Keratinocyte (primary cell): ENCODE results near the gene STKLD1.

ENCODE experiments used
- EZH2 ChIP-seq: IDR thresholded peaks from one replicate; pipeline ENCODE4 v1.6.1; 2012; ENCODE audit warnings: inconsistent platforms, mild to moderate bottlenecking, low read length, moderate library complexity
- TF ChIP-seq, protein P1 (sequence below), 3 experiments: IDR thresholded peaks in 1 of 3; conservative IDR thresholded peaks in 1 of 3; optimal IDR thresholded peaks in 1 of 3; 2 replicates in 2 of 3; 3 replicates in 1 of 3; pipeline versions ENCODE3 to v1.5.1; 2011; ENCODE audit warnings: low read length in 3 of 3, mild to moderate bottlenecking in 3 of 3, moderate library complexity in 2 of 3, control low read depth in 1 of 3, inconsistent platforms in 1 of 3; ENCODE audit not compliant: insufficient read depth in 2 of 3; ENCODE audit errors: extremely low read depth in 1 of 3

DNA sequence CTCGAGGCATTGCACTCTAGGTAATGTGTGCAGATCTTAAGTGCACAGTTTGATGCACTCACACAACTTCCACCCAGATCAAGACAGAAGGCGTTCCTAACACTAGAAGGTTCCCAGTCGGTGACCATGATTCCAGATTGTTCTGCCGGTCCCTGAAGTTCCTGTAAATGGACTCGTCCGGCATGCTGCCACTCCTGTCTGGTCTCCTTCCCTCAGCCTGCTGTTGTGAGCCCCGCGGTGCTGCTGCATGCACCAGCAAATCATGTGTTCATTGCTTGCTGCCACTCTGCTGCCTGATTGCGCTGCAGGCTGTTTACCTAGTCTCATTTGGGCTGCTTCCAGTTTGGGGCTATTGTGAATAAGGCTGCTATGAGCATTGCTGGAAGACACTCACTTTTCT is 11.5 kb downstream of the STKLD1 start:
- TF ChIP-seq, protein P1, sequence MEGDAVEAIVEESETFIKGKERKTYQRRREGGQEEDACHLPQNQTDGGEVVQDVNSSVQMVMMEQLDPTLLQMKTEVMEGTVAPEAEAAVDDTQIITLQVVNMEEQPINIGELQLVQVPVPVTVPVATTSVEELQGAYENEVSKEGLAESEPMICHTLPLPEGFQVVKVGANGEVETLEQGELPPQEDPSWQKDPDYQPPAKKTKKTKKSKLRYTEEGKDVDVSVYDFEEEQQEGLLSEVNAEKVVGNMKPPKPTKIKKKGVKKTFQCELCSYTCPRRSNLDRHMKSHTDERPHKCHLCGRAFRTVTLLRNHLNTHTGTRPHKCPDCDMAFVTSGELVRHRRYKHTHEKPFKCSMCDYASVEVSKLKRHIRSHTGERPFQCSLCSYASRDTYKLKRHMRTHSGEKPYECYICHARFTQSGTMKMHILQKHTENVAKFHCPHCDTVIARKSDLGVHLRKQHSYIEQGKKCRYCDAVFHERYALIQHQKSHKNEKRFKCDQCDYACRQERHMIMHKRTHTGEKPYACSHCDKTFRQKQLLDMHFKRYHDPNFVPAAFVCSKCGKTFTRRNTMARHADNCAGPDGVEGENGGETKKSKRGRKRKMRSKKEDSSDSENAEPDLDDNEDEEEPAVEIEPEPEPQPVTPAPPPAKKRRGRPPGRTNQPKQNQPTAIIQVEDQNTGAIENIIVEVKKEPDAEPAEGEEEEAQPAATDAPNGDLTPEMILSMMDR (optimal IDR thresholded peaks at IDR 0.05 in 1 of 3, IDR thresholded peaks at IDR 0.05 in 1 of 3, conservative IDR thresholded peaks at IDR 0.05 in 1 of 3; ENCODE audit: extremely low read depth in 1 of 3, insufficient read depth in 2 of 3, low read length in 3 of 3), result no peak
- TF ChIP-seq EZH2, result no peak
